Esophagus (tissue), 2 donors: Measurements from ENCODE around the gene COL5A1. TPM values are rescaled to one million over a fixed set of nuclear protein-coding genes. Genes with fewer than 3 reads are reported as not detected.

Experiments
- H3K27ac ChIP-seq, 2 donors: one replicate each; pipeline ENCODE4 v1.5.1; 2013; ENCODE audit warnings: low read depth in 2 of 2, mild to moderate bottlenecking in 2 of 2, inconsistent platforms in 1 of 2, low read length in 1 of 2, moderate library complexity in 1 of 2
- H3K27me3 ChIP-seq, 2 donors: one replicate each; pipeline ENCODE4 v1.6.1; 2013; ENCODE audit warnings: low read length in 2 of 2, control low read depth in 1 of 2, mild to moderate bottlenecking in 1 of 2; ENCODE audit not compliant: insufficient read depth in 2 of 2, control insufficient read depth in 1 of 2
- H3K36me3 ChIP-seq, 2 donors: one replicate each; pipeline ENCODE4 v1.6.1; 2013; ENCODE audit warnings: low read length in 1 of 2; ENCODE audit not compliant: control insufficient read depth in 2 of 2, insufficient read depth in 2 of 2
- H3K4me1 ChIP-seq, 2 donors: one replicate each; pipeline ENCODE4 v1.6.1; 2013; ENCODE audit warnings: low read length in 1 of 2; ENCODE audit not compliant: control insufficient read depth in 2 of 2, insufficient read depth in 2 of 2
- H3K4me3 ChIP-seq, 2 donors: one replicate each; pipeline ENCODE4 v1.5.1; 2013; ENCODE audit warnings: low read length in 2 of 2, mild to moderate bottlenecking in 2 of 2, low read depth in 1 of 2, moderate library complexity in 1 of 2
- H3K9me3 ChIP-seq, 2 donors: one replicate each; pipeline ENCODE4 v1.6.1; 2013; ENCODE audit warnings: mild to moderate bottlenecking in 2 of 2, low read depth in 1 of 2, low read length in 1 of 2, moderate library complexity in 1 of 2; ENCODE audit not compliant: control insufficient read depth in 2 of 2, insufficient read depth in 1 of 2
- WGBS, 2 donors: extraction: QIAGEN DNeasy Blood & Tissue Kit; methylation state at CpG; one replicate each; pipeline ENCODE4 v1.1.7; 2013; 5-methylcytosine and 5-hydroxymethylcytosine counted together
- polyA plus RNA-seq, 2 donors: library from polyadenylated mRNA; stranded (reverse); fragments of 200-250 nt; gene quantifications; one replicate each; pipeline ENCODE4 v1.2.3, GENCODE V29; 2013
- donor health status: healthy with polysubstance abuse.
- donor health status: Bipolar disorder and iron deficiency.

The COL5A1 gene
- polyA plus RNA-seq, 2 donors = 3.5 to 7.6 TPM

DNA sequence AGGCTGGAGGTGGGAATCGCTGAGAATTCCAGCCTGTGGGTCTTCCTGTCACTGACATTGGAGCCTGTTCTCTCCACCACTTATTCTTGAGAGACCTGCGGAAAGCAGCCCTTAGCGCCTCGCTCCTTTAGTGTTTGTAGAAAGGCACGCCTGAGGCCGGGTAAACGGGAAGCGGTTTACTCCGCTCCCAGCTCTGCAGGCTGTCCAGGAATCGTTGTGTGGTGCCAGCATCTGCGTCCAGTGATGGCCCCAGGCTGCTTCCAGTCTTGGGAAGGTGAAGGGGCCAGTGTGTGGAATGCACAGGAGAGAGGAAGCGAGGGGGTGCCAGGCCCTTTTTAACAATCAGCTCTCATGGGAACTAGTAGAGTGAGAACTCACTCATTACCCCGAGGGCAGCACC lies 194.4 kb downstream of the COL5A1 start:
- H3K9me3 ChIP-seq = no peaks in the 10 kb centered on the region
- no peaks in the 10 kb centered on the region for H3K4me1 ChIP-seq
- peaks cover 0 to 5% of the 10 kb centered on the region in 2 donors for H3K36me3 ChIP-seq
- WGBS, 2 donors = 78 to 84% methylated on average over 13 of the region's 13 CpGs
- H3K27ac ChIP-seq = no peak overlapping the region
- H3K4me3 ChIP-seq = no peak overlapping the region
- no peaks in the 10 kb centered on the region for H3K27me3 ChIP-seq

DNA sequence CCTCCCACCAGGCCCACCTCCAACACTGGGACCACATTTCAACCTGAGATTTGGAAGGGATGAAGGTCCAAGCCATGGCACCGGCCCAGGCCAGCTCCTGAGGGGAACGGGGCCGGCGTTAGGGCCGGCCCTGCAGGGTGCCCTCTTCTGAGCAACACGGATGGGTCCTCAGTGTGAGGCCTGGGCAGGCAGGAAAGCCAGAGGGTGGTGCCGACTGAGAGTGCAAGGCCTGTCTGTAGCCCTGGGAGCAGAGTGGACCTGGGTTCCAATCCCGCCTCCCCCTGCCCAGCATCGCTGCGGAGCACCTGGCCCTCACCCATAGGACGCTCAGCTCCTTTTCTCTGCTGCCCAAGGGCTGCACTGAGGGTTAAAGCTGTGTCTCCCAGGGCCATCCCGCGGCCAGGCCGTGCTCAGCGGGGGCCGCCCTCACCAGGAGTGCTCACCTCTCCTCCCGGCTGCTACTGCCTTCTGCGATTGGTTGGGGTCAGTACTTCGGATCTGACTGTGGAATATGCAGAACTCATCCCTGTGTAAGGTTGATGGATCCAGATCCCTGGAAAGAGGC lies 194.9 kb downstream of the COL5A1 start:
- WGBS, 2 donors = 88 to 94% methylated on average over 18 to 19 of the region's 19 CpGs
- no peak overlapping the region for H3K4me3 ChIP-seq
- no peak overlapping the region for H3K27ac ChIP-seq
- H3K36me3 ChIP-seq = peaks cover 0 to 5% of the 10 kb centered on the region in 2 donors
- no peaks in the 10 kb centered on the region for H3K4me1 ChIP-seq
- no peaks in the 10 kb centered on the region for H3K9me3 ChIP-seq
- no peaks in the 10 kb centered on the region for H3K27me3 ChIP-seq

DNA sequence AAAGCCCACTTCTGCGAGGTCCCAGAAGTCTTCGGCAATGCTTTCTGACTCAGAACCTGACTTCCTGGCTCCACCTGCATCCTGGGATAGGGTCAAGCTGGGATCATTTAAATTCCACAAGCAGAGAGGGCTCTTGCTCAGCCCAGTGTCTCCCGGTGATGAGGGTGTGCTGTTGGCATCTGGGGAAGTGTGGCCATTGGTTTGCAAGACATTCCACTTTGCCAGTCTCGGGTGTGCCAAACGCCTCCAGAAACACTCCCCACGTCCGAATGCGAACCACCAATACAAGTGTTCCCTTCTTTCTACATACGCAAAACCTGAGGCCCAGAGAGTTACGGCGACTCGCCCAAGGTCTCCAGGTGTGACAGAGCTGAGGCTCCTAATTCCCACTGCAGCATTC lies 195.9 kb downstream of the COL5A1 start:
- H3K4me3 ChIP-seq = no peak overlapping the region
- H3K4me1 ChIP-seq = no peaks in the 10 kb centered on the region
- H3K36me3 ChIP-seq = peaks cover 0 to 5% of the 10 kb centered on the region in 2 donors
- no peaks in the 10 kb centered on the region for H3K9me3 ChIP-seq
- H3K27ac ChIP-seq = no peak overlapping the region
- WGBS, 2 donors = 87 to 89% methylated on average over 12 of the region's 12 CpGs
- no peaks in the 10 kb centered on the region for H3K27me3 ChIP-seq

DNA sequence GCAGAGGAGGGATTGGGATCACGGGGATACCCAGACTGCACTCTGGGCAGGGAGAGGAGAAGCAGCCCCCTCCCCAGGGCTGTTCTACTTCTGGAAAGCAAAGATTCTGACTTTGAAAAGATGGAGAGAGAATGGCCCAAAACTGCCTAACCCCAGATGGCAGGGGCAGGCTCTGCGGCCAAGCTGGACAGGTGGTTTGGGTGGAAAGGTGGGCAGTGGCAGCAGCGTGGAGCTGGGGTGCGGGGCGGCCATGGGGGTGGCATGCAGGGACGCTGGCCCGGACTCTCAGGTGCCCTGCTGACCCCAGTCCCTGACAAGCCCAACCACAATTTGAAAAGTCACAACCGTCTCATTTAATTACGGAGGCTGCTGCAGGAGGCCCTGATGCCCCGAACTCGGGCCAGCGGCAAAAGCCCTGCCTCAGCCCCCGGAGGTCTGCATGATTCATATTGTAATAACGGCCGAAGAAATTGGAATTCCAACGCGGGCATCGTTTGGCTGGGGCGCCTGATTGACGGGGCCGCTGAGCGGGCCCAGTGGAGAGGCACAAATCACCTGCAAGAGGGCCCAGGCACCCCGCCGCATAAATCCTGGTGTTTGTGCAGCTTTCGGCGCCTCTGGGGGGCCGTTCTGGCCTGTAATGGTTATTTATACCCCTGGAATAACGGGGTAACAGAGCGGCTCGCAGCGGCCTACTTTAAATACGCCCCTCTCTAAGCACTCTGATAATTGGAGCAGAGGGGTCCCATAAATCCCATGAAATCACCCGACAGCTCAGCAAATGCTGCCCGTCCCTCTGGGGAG lies 197.2 kb downstream of the COL5A1 start:
- H3K27ac ChIP-seq = no peak overlapping the region

GRCh38 chr9:134839455-134840125 lies 198.0 kb downstream of the COL5A1 start:
- Histone ChIP-seq H3K4me3 (no peak overlapping the region), H3K9me3 (no peaks in the 10 kb centered on the region), H3K27me3 (no peaks in the 10 kb centered on the region), H3K4me1 (no peaks in the 10 kb centered on the region), H3K36me3 (peaks cover 0 to 5% of the 10 kb centered on the region in 2 donors), H3K27ac (no peak overlapping the region)
- 90 to 91% methylated on average over 21 of the region's 21 CpGs for WGBS, 2 donors

More for the DNA sequence above, 197.2 kb downstream of the COL5A1 start:
- Histone ChIP-seq H3K4me3 (no peak overlapping the region), H3K27me3 (no peaks in the 10 kb centered on the region), H3K4me1 (no peaks in the 10 kb centered on the region), H3K36me3 (peaks cover 0 to 5% of the 10 kb centered on the region in 2 donors), H3K9me3 (no peaks in the 10 kb centered on the region)
- 81 to 83% methylated on average over 34 of the region's 34 CpGs for WGBS, 2 donors

DNA sequence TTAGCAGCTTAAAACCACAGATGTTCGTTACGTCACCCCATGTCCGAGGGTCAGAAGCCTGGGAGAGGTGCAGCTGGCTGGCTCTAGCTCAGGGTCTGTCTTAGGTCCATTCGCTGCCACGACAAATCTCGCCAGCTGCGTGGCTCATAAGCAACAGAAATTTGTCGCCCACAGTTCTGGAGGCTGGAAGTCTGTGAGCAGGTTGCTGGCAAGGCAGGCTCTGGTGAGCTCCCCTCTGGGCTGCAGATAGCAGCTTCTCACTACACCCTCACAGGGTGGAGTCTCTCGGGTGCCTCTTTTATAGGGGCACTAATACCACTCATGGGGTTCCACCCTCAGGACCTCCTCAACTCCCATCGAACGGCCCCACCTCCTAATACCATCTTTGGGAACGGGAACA lies 198.9 kb downstream of the COL5A1 start:
- Histone ChIP-seq H3K4me3 (no peak overlapping the region), H3K27ac (no peak overlapping the region), H3K9me3 (no peaks in the 10 kb centered on the region), H3K36me3 (peaks cover 0 to 3% of the 10 kb centered on the region in 2 donors), H3K27me3 (no peaks in the 10 kb centered on the region), H3K4me1 (no peaks in the 10 kb centered on the region)
- WGBS, 2 donors = 86 to 89% methylated on average over 12 of the region's 12 CpGs

- Histone ChIP-seq H3K27me3 (no peaks in the 10 kb centered on the region), H3K36me3 (peaks cover 0 to 3% of the 10 kb centered on the region in 2 donors), H3K4me1 (no peaks in the 10 kb centered on the region), H3K9me3 (no peaks in the 10 kb centered on the region), H3K27ac (no peak overlapping the region), H3K4me3 (no peak overlapping the region)
- 87 to 91% methylated on average over 15 of the region's 15 CpGs for WGBS, 2 donors
Observed at GRCh38 chr9:134841180-134841904, 199.7 kb downstream of the COL5A1 start.

DNA sequence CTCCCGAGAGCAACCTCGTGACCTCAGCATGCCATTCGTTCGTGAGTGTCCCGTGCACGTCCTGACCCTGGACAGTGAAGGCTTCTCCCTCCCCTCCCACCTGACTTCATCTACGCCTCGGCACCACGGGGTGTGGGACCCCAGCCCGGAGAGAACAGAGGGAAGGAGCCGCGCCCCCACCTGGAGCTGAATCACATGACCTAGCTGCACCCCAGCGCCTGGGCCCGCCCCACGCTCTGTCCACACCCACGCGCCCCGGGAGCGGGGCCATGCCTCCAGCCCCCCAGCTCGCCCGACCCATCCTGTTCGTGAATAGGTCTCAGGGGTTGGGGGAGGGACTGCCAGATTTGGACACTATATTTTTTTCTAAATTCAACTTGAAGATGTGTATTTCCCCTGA lies 200.7 kb downstream of the COL5A1 start:
- 82 to 90% methylated on average over 20 to 22 of the region's 22 CpGs for WGBS, 2 donors
- Histone ChIP-seq H3K36me3 (peaks cover 0 to 3% of the 10 kb centered on the region in 2 donors), H3K9me3 (peaks cover 0 to 4% of the 10 kb centered on the region in 2 donors)

DNA sequence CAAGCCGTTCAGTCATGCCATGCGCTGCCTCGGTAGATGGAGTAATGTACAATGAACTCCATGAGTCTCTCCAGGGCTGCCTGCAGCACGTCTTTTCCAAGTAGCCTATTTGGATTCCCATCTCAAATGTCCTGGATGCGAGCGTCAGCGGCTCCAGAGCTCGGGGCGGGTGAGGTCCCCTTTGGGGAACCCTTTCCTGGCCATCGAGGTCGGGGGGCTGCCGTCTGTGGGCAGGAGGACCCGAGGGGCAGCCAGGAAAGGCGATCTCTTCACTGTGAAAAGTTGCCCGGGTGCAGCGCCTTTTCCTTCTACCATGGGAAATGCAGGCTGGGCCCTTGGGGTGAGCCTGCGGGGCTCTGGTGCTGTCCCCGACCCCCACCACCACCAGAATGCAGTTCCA lies 202.1 kb downstream of the COL5A1 start:
- no peak overlapping the region for H3K4me3 ChIP-seq
- no peaks in the 10 kb centered on the region for H3K4me1 ChIP-seq
- peaks cover 0 to 4% of the 10 kb centered on the region in 2 donors for H3K9me3 ChIP-seq
- peaks cover 0 to 3% of the 10 kb centered on the region in 2 donors for H3K36me3 ChIP-seq
- no peak overlapping the region for H3K27ac ChIP-seq
- WGBS, 2 donors = 79 to 87% methylated on average over 18 of the region's 18 CpGs
- no peaks in the 10 kb centered on the region for H3K27me3 ChIP-seq

More for the DNA sequence above, 200.7 kb downstream of the COL5A1 start:
- Histone ChIP-seq H3K27ac (no peak overlapping the region), H3K4me1 (no peaks in the 10 kb centered on the region), H3K27me3 (no peaks in the 10 kb centered on the region), H3K4me3 (no peak overlapping the region)
